HG03565 (cell line): ENCODE measurements around the gene SLC31A1.

ENCODE experiments used
- ATAC-seq: cut with Tn5 transposase; IDR thresholded peaks from one replicate; pipeline ENCODE4 v1.9.1; 2021; ENCODE audit warnings: mild to moderate bottlenecking, moderate library complexity; ENCODE audit not compliant: unreplicated experiment

Gene SLC31A1

GRCh38 chr9:113301548-113301947, 80.2 kb downstream of the SLC31A1 start:
- ATAC-seq = no peak

- no peak for ATAC-seq
These were observed 81.6 kb downstream of the SLC31A1 start, which contains the start of gene RNF183 for GRCh38 chr9:113302792-113303418. RNF183 (minus strand) TSS chr9:113303376; CDS start chr9:113298184, 5,192 bp downstream.

GRCh38 chr9:113306566-113306965, 85.2 kb downstream of the SLC31A1 start:
- no peak for ATAC-seq

GRCh38 chr9:113307396-113307975, 86.1 kb downstream of the SLC31A1 start:
- no peak for ATAC-seq

DNA sequence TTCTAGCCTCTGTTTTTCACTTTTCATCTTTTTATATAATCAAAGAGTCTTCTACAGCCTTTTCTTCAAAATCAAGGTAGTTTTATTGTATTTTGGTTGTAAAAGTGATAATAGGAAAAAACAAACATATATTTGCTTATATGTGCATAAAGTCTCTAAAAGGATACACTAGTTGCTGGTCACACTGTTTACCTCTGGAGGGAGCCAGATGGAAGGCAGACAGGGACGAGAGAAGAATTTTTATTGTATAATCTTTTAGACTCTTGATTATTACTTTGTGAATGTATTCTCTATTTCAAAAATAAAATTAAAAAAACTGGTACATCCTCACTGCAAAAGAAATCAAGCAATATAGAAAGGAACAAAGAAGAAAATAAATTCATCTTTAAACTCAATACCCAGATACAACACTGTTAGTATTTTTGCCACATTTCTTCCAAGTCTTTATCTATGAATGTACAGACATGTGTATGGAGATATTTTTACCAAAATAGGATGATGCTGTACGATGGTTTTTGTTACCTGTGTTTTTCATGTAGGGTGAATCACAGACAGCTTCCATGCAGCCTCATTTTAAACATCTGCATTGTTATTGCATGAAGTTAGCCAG, 88.0 kb downstream of the SLC31A1 start:
- ATAC-seq = no peak

- no peak for ATAC-seq
These were observed 89.2 kb downstream of the SLC31A1 start for GRCh38 chr9:113310538-113310937.

- no peak for ATAC-seq
These were observed 90.6 kb downstream of the SLC31A1 start for GRCh38 chr9:113311961-113312360.

DNA sequence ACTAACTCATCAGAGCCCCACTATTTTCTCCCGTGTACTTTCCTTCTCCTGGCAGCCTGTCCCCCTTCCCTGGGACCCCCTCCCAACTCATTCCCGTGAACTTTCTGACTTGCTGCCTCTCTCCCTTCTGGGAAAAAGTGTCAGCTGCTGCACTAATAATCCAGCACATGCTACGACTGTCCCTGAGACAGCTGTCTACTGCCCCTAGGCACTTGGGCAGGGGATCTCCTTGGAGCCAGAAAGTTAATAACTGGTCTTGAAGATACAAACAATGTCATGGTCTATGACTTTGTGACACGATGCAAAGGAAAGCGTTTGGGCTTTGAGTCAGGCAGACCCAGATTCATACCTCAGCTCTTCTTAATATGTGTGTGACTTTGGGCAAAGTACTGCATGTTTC, 91.9 kb downstream of the SLC31A1 start:
- ATAC-seq = no peak
